HG03457 (cell line): ENCODE results near the gene PLXNA2.

Experiments used
- ATAC-seq: cut with Tn5 transposase; IDR thresholded peaks from one replicate; pipeline ENCODE4 v1.9.1; 2021; ENCODE audit warnings: moderate number of reproducible peaks; ENCODE audit not compliant: unreplicated experiment

The PLXNA2 gene

DNA sequence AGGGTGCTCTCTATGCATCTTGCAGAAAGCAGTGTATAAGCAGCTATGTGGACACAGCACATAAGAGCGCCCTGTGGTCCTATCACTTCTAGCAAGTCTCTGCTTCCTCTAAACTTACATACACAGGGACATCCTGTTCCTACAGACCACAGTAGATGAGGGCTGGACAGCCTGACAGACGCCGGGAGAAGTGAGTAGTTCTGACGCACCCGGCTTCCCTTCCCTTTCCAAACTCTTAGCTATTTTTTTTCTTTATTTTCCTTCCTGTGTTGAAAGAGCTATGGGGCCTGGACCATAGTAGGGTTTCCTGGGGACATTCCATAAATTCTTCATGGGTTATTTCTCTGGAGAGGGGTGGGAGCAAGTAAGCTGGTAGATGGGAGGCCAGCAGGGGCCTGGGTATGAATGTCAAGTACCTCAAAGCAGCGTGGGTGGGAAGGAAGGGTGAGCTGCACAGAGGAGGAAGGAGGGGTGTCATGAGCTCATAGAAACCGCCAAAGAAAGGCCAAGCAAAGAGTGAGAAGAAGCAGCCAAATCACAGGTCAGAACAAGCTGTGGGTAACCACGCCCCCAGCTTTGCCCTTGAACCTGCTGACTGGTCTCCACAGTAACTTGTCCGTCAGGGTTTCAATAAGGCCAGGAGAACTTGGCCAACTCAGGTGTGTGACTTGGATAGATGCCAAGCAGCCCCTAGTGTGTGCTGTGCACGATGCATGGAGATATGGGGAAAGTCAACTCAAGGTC, 36.6 kb downstream of the PLXNA2 start:
- no peak for ATAC-seq

DNA sequence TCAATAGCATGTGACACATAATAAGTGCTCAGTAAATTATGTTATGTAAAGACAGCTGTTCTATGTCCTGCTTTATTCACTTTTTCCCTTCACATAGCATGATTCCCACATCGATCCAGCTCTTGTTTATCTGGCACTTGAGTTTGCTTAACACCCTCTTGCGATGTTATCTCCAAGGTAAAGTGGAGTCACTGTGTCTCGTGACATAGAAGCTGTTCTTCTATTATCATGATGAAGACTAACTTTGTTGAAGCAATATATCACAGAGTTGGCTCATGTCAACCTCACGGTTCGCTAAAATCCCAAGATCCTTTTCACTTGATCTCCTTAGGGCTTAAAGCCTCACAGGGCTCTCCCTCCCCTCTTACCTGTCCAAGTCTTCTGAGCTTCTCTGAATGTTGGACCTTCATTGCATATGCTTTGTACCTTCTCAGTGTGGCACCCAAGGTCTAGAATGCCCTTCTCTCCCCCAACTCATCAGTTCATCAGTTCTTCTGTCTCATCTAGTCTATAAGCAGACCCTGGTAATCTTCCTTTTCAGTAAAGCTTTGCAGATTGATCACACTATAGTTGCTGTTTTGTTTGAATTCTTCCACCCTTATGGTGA, 38.0 kb downstream of the PLXNA2 start:
- no peak for ATAC-seq

DNA sequence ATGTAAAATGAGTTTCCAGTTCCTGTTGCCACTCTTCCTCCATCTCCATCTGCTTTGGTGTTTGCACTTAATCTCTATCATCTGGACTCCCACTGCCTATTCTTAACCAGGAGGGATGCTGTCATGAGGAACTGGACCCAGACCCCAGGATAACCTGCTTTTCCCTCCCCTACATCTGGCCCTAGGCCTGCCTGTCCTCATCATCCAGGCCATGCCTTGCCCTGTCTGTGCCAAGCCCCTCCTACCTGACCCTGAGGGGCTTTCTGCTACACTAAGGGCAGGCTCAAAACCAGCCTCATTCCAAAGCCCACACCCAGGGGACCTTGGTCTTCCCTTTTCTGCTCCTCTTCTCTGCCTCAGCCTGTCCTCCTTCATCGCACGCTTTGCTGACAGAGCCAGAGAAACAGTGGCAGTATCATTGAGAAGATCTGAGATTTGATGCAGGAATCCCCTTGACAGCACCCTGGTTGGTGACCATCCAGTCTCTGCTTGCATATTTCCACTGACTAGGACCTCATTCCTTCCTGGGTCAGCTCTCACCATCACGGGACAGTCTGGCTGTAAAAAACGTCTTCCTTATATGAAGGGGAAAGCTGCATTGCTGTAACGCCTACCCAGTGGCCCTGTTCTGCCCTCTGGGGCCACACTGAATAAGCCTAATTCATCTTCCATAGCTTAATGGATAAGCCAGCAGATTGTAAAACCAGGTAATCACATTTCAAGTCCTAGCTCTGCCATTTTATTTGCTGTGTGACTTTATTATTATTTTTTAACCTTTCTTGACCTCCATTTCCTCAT, 38.8 kb downstream of the PLXNA2 start:
- ATAC-seq: no peak

DNA sequence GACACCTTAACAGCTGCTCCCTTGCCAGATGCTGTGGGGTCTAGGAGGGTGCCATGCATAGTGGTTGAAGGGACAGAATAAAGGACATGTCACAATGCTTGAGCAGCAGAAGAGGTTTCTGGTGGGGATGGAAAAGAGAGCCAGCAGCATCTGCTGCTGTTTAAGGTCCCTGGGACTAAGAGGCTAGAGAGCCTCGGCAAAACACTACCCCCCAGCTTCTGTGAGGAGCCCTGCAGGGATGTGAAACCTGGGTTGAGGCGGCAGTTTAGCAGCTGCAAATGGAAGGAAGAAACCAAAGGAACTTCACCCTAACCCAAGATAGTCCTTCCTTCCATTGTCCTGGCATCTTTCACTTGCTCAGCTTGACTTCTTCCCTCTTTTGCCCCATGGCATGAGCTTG, 39.4 kb downstream of the PLXNA2 start:
- ATAC-seq: no peak

DNA sequence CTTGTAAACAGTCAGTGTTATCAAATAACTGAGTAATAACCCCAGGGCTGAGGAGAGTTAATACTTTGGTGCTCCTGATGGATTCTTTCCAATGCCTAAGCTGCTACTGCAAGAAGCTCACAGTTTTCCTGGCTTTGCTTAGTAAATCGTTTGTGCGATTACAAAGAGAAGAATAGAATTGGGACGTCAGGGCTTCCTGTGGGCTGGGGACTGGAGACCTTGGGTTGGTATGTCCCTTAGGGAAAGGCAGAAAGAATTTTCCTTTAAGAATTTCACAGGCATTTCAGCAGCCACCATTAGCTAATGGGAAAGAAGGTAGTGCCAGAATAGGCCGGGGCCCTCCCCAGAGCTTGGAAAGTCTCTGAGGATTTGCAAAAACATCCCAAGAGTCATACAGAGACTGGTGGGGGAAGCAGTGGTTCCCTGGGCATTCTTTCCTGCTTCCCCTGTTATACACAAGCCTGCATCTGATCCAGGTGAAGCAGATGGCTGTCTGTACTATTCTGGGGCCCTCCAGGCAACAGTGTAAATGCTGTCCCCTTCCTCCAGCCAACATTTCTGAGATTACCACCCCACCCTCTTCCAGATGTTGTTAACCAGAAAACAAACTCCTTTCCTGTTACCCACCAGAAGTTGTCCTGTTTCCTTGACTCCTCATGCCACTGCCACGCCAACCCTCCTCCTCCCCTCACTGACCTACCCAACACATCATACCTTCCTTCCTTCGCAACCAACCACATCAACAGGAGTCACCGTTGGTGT, 40.2 kb downstream of the PLXNA2 start:
- ATAC-seq: no peak

DNA sequence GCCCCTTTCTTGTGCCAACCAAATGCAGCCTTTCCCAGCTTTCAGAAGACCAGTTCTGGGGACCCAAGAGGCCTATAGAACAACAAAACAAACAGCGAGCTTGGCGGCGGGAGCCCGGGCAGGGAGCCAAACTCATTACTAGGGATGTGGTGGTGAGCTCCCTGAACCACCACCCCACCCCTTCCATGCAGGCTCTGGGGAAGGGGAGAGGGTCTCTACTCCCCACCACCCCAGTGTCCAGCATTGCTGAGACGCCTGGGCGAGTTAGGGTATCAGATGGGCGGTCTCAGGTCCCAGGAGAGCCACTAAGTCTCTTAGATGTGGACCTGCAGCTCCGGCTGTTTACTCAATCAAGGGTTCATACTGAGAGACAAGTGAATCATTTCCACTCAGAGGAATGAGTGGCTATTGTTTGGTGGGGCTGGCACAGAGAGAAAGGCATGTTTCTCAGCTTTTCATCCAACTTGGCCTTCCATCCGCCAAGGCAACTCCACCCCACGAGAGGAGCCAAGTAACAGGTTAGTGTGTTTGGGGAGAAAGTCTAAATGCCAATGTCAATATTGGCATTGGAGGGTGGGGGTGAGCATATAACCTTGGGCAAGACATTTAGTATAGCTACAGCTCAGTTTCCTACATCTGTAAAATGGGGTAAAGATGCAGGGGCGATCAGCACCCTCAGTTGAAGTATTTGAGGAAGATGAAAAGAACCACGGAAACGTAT, 40.9 kb downstream of the PLXNA2 start:
- ATAC-seq: no peak

DNA sequence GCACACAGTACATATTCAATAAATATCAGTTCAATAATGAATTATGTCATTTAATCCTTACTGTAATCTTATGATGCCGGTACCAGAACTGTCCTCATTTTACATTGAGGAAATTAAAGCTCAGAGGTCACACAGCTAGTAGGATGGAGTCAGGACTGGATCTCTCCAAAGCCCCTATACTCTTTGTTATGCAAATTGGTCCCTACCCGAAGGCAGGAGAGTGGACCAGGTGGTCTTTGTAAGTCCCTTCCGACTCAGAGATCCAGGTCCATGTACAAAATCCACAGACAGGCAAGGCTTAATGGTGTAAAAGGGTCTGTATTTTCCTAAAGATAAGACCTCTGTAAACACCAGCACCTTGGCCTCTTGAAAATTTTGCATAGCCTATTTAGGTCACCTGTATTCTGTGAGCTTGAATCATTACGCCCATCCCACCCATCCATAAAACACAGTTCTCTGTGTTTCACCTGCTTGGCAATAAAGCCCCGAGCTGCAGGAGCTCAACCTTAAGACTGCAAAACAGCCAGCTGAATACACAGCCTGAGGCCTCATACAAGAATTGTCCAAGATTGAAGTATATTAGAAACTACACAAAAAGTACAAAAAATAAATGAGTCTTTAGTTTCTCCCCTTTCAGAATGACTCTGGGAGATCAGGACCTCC, 41.7 kb downstream of the PLXNA2 start:
- ATAC-seq: no peak

DNA sequence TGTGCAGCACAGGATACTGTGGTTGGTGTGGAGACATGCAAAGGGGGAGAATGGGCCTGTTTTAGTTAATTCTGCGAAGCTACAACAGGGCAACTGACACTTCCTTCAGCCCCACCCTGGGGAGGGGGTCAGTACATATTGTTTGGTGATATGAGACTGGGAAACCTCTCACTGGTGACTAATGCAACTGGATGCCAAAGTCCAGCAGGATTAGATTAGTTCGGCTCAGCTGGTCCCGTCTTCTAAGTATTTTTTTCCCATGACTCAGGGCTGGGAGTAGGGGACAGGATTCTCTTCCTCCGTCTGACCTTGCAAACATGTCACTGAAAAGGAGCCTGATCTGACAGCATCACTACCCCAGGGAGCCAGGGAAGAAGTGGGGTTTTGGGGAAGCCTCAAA, 43.0 kb downstream of the PLXNA2 start:
- no peak for ATAC-seq

DNA sequence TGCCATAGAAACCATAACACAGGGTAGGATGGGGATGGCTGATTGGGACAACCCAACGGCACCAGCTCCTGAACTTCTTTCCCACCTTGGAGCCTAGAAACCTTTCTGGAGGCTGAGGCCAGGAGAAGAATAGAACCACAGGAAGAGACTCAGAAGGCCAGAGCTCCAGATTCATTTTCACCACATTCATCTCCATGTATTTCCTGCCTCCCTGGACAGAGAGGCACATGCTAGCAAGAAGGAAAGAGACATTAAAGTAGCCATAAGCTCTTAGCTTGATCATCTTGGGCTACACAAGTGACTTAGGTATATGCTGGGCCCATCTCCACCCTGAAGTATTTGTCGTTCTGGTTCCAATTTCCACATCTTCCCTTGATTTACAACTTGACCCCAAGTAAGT, 44.1 kb downstream of the PLXNA2 start:
- ATAC-seq: no peak

DNA sequence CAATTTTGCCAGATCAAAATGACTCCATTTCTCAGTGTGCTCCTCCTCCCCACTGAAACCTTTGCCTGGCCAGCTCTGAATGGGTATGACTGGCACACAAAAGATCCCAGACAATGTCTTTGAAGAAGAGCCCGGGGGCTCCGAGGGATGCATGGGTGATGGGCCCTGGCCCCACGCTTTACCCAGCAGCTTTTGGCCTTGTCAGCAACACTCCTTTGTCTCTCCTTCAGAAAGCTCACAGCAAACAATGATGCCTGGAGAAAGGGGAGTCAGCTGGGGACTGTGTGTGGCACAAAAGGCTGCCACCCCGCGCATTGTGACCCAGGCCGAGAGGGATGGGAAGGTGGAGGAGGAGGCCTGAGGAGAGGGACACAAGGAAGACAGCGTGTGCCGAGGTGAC, 45.9 kb downstream of the PLXNA2 start:
- no peak for ATAC-seq

DNA sequence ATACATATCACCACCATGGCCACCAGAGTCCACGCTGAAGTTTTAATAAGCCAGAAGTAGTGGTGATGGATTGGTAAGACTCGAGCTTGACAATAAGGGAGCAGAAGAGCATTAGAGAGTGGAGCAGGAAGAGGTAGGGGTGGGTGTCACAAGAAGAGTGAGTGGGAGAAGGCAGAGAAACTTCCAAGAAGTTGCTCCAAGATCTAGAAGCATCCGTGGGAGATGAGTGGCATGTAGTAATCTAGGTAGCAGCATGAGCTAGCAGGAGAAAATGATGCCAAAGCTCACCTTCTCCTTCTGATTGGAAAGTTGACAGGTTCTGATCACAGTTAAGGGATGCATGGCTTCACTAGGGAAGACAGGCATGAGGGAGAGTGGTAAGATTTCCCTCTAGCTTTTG, 49.2 kb downstream of the PLXNA2 start:
- ATAC-seq: no peak

DNA sequence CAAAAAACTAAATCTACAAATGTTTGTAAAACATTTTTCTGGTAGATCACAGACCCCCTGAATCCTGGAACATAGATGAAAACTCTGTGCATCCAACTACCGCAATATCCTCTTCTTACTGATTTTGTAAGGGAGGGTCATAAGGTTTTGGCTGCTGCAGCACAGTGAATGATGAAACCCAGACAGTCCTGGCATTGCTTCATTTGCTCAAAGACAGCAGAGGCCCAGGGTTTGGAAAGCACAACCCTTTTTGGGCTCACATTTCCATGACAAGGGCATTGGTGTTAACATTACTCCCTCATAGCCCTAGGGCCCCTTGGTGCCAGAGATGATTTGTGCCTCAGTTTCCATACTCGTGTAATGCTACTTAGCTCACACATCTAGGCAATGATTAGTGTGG, 51.2 kb downstream of the PLXNA2 start:
- ATAC-seq: no peak

DNA sequence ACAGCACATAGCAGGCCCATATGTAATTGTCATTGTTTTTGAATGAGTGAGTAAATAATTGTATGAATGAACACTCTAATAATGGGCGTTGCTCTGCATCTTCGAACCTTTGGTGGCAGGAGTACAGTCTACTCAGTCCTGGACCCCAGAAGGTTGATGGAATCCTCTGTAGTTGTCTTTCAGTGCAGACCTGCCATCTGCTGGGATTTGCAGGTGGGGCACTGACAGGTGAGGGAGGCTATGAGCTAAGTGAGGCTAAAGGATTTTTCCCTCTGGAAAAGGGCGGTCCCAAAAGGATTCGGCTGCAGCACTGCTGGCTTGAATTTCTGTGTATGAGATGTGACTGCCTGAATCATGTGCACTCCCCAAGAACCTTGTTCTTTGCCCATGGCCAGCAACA, 53.4 kb downstream of the PLXNA2 start:
- no peak for ATAC-seq

DNA sequence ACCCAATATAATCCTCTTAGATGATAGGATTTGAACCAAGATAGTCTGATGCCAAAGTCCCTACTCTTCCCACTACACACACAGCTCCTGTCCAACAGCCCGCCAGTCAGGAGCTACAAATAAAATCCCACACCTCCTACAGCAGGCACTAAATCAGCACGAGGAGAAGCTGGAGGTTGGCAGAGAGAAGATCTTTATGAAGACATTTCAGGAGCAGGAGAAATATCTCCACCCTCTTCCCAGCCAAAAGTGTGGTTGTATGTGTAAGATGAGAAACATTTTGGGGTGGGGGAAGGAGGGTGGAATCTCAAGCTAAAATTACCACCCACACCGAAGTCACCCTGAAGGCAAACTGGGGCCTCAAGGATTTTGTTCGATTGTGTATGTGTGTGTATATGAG, 54.5 kb downstream of the PLXNA2 start:
- ATAC-seq: no peak

DNA sequence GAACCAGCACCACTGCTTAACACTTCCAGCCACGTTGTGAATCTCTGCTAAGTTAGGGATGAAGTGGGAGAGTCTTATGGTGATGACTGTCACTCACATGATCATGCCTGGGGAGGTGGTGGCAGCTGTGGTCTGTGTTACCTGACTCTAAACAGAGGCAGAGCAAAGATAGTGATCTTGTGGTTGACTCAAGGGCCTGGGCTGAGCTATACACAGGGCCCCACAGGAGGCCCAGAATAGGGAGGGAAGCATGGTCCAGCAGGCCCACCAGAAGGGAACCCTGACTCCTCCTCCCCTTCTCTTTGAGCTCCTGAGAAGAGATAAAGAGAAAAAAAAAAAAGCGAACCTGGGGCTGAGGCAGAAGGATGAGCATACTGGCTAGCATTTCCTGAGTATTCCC, 55.0 kb downstream of the PLXNA2 start:
- ATAC-seq: no peak

DNA sequence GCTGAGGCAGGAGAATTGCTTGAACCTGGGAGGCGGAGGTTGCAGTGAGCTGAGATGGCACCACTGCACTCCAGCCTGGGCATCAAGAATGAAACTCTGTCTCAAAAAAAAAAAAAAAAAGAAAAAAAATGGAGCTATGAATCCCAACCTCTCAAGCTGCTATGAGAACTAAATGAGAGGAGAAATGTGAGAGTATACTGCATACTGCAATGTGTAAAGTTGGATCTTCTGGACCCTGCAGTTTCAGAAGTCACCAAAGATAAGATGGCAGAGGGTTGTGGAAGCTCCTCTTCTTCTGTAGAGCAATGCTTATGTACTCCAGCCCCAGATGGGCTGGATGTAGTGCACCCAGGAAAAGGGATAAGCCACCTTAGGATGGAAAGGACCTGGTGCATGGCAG, 55.6 kb downstream of the PLXNA2 start:
- ATAC-seq: no peak

DNA sequence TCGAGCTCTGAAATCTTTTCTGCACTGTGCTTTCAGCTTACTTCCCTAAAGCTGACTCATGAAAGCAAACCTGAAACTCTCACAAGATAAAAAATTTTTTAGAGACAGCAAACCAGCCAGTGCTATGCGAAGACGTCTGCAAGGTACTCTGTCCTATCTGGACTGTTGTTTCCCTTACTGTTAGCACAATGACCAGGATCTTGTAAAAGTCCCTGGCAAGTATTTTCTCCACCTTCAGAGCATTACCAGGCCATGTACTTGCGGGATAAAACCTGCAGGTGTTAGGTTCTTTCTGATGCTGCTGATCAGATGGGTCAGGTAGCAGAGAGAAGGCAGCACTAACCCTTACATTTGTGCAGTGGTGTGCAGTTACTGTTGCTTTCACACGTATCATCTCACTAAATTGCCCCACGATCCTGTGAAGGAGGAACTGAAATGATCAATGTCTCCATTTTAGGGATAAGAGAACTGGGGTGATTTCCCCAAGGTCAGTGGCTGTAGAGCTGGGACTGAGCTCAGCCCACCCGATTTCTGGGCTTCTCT, 56.6 kb downstream of the PLXNA2 start:
- ATAC-seq: peak; percentile 58

DNA sequence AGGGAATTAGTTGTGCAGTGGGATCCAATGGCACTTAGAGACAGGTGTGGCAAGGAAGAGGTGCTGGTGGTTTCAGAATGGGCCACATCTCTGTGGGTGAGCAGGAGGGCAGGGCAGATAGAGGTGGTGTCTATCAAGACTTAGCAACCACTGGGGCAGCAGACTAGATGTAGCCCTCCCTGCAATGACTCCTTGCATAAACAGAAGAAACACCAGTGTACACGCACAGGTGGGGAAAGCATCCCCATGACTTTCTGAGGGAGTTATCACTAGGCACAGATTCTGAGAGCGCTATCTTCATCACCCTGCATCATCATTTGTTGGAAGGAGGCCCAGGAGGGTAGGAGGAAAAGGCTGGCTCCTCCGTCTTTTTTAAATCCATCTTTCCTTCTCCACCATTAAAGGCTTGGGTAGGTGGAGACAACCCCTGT, 58.4 kb downstream of the PLXNA2 start:
- ATAC-seq: no peak

DNA sequence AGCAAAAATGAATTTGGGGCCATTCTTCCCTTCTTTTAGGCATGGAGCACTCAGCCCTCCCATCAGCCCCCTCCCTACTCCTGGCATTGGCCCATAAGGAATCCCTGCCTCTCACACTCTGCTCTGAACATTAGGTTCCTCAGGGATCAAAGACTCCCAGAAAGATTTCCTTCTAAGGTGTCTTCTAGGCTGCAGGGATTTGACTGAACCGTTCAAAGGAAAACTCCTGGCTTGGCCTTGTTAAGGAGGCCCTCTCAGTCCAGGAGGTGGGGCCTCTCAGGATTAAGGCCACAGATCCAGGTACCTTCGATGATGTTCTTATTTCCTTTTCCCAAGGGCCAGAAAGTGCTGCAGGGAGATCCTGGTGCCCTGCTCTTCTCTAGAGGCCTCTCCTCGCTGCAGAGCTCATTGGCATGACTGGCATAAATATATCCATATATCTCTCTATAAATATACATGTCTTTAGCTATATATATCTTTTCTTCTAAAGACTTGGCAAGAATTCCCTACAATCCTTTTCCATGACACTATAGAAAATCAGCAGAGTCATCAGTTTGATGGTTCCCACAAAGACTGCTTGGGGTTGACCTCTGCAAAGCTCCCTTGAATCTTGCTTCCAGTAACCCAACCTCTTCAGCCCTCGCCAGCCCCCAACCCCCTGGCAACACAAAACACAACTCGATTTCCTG, 59.1 kb downstream of the PLXNA2 start:
- ATAC-seq: no peak
